Measurements from ENCODE around the gene MRPL21. TPM values are rescaled to one million over a fixed set of nuclear protein-coding genes. Genes with fewer than 3 reads are reported as not detected.

MRPL21 gene
- total and polyA plus RNA-seq, 2 experiments from 2014 or later = 62.4 to 232 TPM

GRCh38 chr11:68892576-68892975 is 11.1 kb downstream of the MRPL21 start:
- Histone ChIP-seq H4K20me1 (replicated peaks; ENCODE audit: insufficient read depth) (peaks cover 32% of the 10 kb centered on the region), H3K36me3 (ENCODE audit: insufficient read depth) (peaks cover 26% of the 10 kb centered on the region), H3K4me1 (ENCODE audit: insufficient read depth) (peaks cover 6% of the 10 kb centered on the region; the same call in 1 of the 2 replicates), H3K4me3 (no peak overlapping the region), H3K27ac (ENCODE audit: low read depth) (no peak overlapping the region), H3K9me2 (ENCODE audit: insufficient read depth) (no peaks in the 10 kb centered on the region), H3K27me3 (ENCODE audit: insufficient read depth) (no peaks in the 10 kb centered on the region), H3K4me2 (no peak overlapping the region), H2AFZ (no peak overlapping the region), H3F3A (replicated peaks; ENCODE audit: low read depth) (0 out of 2 replicates have a peak, but pooled peaks cover 6% of the 10 kb centered on the region), H3K79me2 (replicated peaks; ENCODE audit: insufficient read depth) (no peaks in the 10 kb centered on the region)
- Mint-ChIP-seq H3K27me3 (ENCODE audit: insufficient read depth, low read depth, poor library complexity) (peaks cover 8% of the 10 kb centered on the region), H3K27ac (no peak overlapping the region), H3K36me3 (ENCODE audit: low read depth) (peaks cover 52% of the 10 kb centered on the region), H3K9me3 (no peaks in the 10 kb centered on the region), H3K4me1 (peaks cover 8% of the 10 kb centered on the region), H3K4me3 (no peak overlapping the region; the same call in 2 of the 3 replicates)
- TF ChIP-seq ETS1 (IDR thresholded peaks at IDR 0.05) (no peak), EZH2 (IDR thresholded peaks at IDR 0.05; ENCODE audit: low read depth, unreplicated experiment) (no peak), POLR2AphosphoS5 (IDR thresholded peaks at IDR 0.05; ENCODE audit: low read depth) (no peak), JUNB (IDR thresholded peaks at IDR 0.05; ENCODE audit: unreplicated experiment) (no peak), EZH2phosphoT487 (IDR thresholded peaks at IDR 0.05; ENCODE audit: unreplicated experiment) (no peak)
- DNase-seq (ENCODE audit: low spot score) (no peak), ATAC-seq (no peak)

- no peak overlapping the region for H3K27ac ChIP-seq (ENCODE audit: low read depth)
- H3K4me2 ChIP-seq = no peak overlapping the region
- peaks cover 8% of the 10 kb centered on the region for H3K4me1 Mint-ChIP-seq
- no peak for TF ChIP-seq EZH2 (IDR thresholded peaks at IDR 0.05; ENCODE audit: low read depth, unreplicated experiment)
- TF ChIP-seq ZNF114 (CRISPR knock-in tag; IDR thresholded peaks at IDR 0.05) = no peak
- TF ChIP-seq CTCF (conservative IDR thresholded peaks at IDR 0.05; ENCODE audit: low read depth in 2 of 2) = no peak
- no peak for TF ChIP-seq POLR2AphosphoS5 (IDR thresholded peaks at IDR 0.05; ENCODE audit: low read depth)
- TF ChIP-seq REST (IDR thresholded peaks at IDR 0.05; ENCODE audit: unreplicated experiment) = no peak
- TF ChIP-seq EZH2phosphoT487 (IDR thresholded peaks at IDR 0.05; ENCODE audit: unreplicated experiment) = no peak
- TF ChIP-seq JUNB (IDR thresholded peaks at IDR 0.05; ENCODE audit: unreplicated experiment) = no peak
- TF ChIP-seq NANOG (IDR thresholded peaks at IDR 0.05; ENCODE audit: borderline replicate concordance) = no peak
- TF ChIP-seq CREB1 (CRISPR knock-in tag; IDR thresholded peaks at IDR 0.05; ENCODE audit: low read depth) = no peak
- TF ChIP-seq ETS1 (IDR thresholded peaks at IDR 0.05) = no peak
Observed at GRCh38 chr11:68891351-68891948, 12.2 kb downstream of the MRPL21 start.

More at GRCh38 chr11:68891351-68891948, 12.2 kb downstream of the MRPL21 start:
- no peaks in the 10 kb centered on the region for H3K27me3 ChIP-seq (ENCODE audit: insufficient read depth)
- H3K36me3 ChIP-seq (ENCODE audit: insufficient read depth) = peaks cover 26% of the 10 kb centered on the region
- DNase-seq (ENCODE audit: low spot score) (no peak), ATAC-seq (no peak)
- peaks cover 6% of the 10 kb centered on the region; the same call in 1 of the 2 replicates for H3K4me1 ChIP-seq (ENCODE audit: insufficient read depth)
- H3K79me2 ChIP-seq (replicated peaks; ENCODE audit: insufficient read depth) = no peaks in the 10 kb centered on the region
- 0 out of 2 replicates have a peak, but pooled peaks cover 6% of the 10 kb centered on the region for H3F3A ChIP-seq (replicated peaks; ENCODE audit: low read depth)
- H3K36me3 Mint-ChIP-seq (ENCODE audit: low read depth) = peaks cover 43% of the 10 kb centered on the region
- H2AFZ ChIP-seq = no peak overlapping the region
- H3K9me3 Mint-ChIP-seq = no peaks in the 10 kb centered on the region
- no peak overlapping the region for H3K4me3 ChIP-seq
- no peaks in the 10 kb centered on the region for H3K9me2 ChIP-seq (ENCODE audit: insufficient read depth)
- peaks cover 8% of the 10 kb centered on the region for H3K27me3 Mint-ChIP-seq (ENCODE audit: insufficient read depth, low read depth, poor library complexity)
- no peak overlapping the region for H3K27ac Mint-ChIP-seq
- peaks cover 32% of the 10 kb centered on the region for H4K20me1 ChIP-seq (replicated peaks; ENCODE audit: insufficient read depth)
- no peak overlapping the region for H3K4me3 Mint-ChIP-seq

Measured in GM23338 (cell line).